SK-N-SH (cell line): ENCODE results near the gene PPIL1. TPM values are rescaled to one million over a fixed set of nuclear protein-coding genes. Genes with fewer than 3 reads are reported as not detected.

Experiments
- CTCF ChIA-PET: fragments of 300-600, 350-600 bp; formaldehyde crosslinking; extraction: SDS; loops from one replicate; lab custom pipeline; 2021; lab: Yijun Ruan, JAX
- POLR2A ChIA-PET: fragments of 350-600 bp; sonication (Branson Sonifier 250); formaldehyde crosslinking; extraction: SDS; loops from one replicate; lab custom pipeline; 2020; ENCODE audit warnings: antibody characterized with exemption, inconsistent platforms; lab: Yijun Ruan, JAX
- DNase-seq: peaks from one replicate; pipeline ENCODE4 v3.0.0; 2012
- H2AFZ ChIP-seq: fragments of 200-600 bp; sonication (generic); 2 replicates; pipeline ENCODE4 v1.8.1; 2016; ENCODE audit warnings: antibody characterized with exemption, mild to moderate bottlenecking, low read depth
- H3F3A ChIP-seq: fragments of 200-600 bp; sonication (generic); replicated peaks from 2 replicates; pipeline ENCODE3; 2016; ENCODE audit warnings: antibody characterized with exemption, mild to moderate bottlenecking; ENCODE audit not compliant: insufficient read depth
- H3K27ac ChIP-seq, 2 experiments: fragments of 200-500 bp in 1 of 2; fragments of 200-600 bp in 1 of 2; sonication (Bioruptor generic) in 1 of 2; sonication (generic), shearing (Covaris generic) in 1 of 2; 2 replicates each; pipeline versions ENCODE4 v1.5.1 to v1.6.1; 2014 to 2016; ENCODE audit warnings: low read depth in 2 of 2, inconsistent platforms in 1 of 2, low read length in 1 of 2, mild to moderate bottlenecking in 1 of 2, mixed read lengths in 1 of 2
- H3K27me3 ChIP-seq: fragments of 200-600 bp; sonication (generic), shearing (Covaris generic); 2 replicates; pipeline ENCODE4 v1.6.1; 2016; ENCODE audit warnings: mixed run types; ENCODE audit not compliant: insufficient read depth
- H3K36me3 ChIP-seq, 2 experiments: fragments of 200-500 bp in 1 of 2; fragments of 200-600 bp in 1 of 2; sonication (Bioruptor generic) in 1 of 2; sonication (generic) in 1 of 2; replicated peaks in 1 of 2; 2 replicates each; pipeline versions ENCODE3 to v1.5.1; 2014 to 2016; ENCODE audit warnings: low read length in 1 of 2, mild to moderate bottlenecking in 1 of 2; ENCODE audit not compliant: insufficient read depth in 2 of 2, control insufficient read depth in 1 of 2
- H3K4me1 ChIP-seq, 2 experiments: fragments of 200-500 bp in 1 of 2; fragments of 200-600 bp in 1 of 2; sonication (Bioruptor generic) in 1 of 2; sonication (generic), shearing (Covaris generic) in 1 of 2; 2 replicates each; pipeline versions ENCODE4 v1.5.1 to v1.6.1; 2014 to 2016; ENCODE audit warnings: low read depth in 1 of 2, low read length in 1 of 2, mixed run types in 1 of 2; ENCODE audit not compliant: insufficient read depth in 2 of 2, control insufficient read depth in 1 of 2
- H3K4me2 ChIP-seq: fragments of 200-600 bp; sonication (generic), shearing (Covaris generic); 2 replicates; pipeline ENCODE4 v1.6.1; 2017; ENCODE audit warnings: mixed run types
- H3K4me3 ChIP-seq, 2 experiments: fragments of 200-500 bp in 1 of 2; fragments of 200-600 bp in 1 of 2; sonication (Bioruptor generic) in 1 of 2; sonication (generic), shearing (Covaris generic) in 1 of 2; 2 replicates each; pipeline versions ENCODE4 v1.5.1 to v1.8.1; 2014 to 2016; ENCODE audit warnings: low read depth in 2 of 2, inconsistent platforms in 1 of 2, low read length in 1 of 2, mild to moderate bottlenecking in 1 of 2, mixed read lengths in 1 of 2, moderate library complexity in 1 of 2
- H3K79me2 ChIP-seq: fragments of 200-600 bp; sonication (generic); 2 replicates; pipeline ENCODE4 v1.8.1; 2017; ENCODE audit warnings: mild to moderate bottlenecking; ENCODE audit not compliant: insufficient read depth
- H3K9ac ChIP-seq: fragments of 200-600 bp; sonication (generic); 2 replicates; pipeline ENCODE4 v1.6.1; 2017; ENCODE audit warnings: mixed run types
- H3K9me2 ChIP-seq: fragments of 200-600 bp; sonication (generic); 2 replicates; pipeline ENCODE4 v1.6.1; 2017; ENCODE audit warnings: mixed run types
- H3K9me3 ChIP-seq: fragments of 200-600 bp; sonication (generic); 2 replicates; pipeline ENCODE4 v1.6.1; 2017; ENCODE audit warnings: mixed run types, mild to moderate bottlenecking, moderate library complexity
- H4K20me1 ChIP-seq: fragments of 200-600 bp; sonication (generic); 2 replicates; pipeline ENCODE4 v1.6.1; 2017; ENCODE audit warnings: mild to moderate bottlenecking, mixed run types; ENCODE audit not compliant: insufficient read depth
- CHD2 ChIP-seq: fragments of 150-350 bp; IDR thresholded peaks from 2 replicates; pipeline ENCODE4 v1.6.1; 2018; ENCODE audit warnings: low read length; ENCODE audit not compliant: partially characterized antibody
- NRF1 ChIP-seq: IDR thresholded peaks from 2 replicates; pipeline ENCODE4 v1.6.1; 2012; ENCODE audit warnings: low read depth, mild to moderate bottlenecking, low read length
- REST ChIP-seq: IDR thresholded peaks from 2 replicates; pipeline ENCODE4 v1.6.1; 2012; ENCODE audit warnings: mild to moderate bottlenecking, low read depth, low read length, moderate library complexity
- RFX5 ChIP-seq: IDR thresholded peaks from 2 replicates; pipeline ENCODE4 v1.6.1; 2012; ENCODE audit warnings: mild to moderate bottlenecking, improper control_type of control experiment, low read length
- RXRA ChIP-seq: IDR thresholded peaks from 2 replicates; pipeline ENCODE4 v1.4.0; 2012; ENCODE audit warnings: low read depth, mild to moderate bottlenecking, borderline replicate concordance
- SMC3 ChIP-seq: IDR thresholded peaks from 2 replicates; pipeline ENCODE4 v1.6.1; 2012; ENCODE audit warnings: low read depth, low read length, improper control_type of control experiment
- TEAD4 ChIP-seq: IDR thresholded peaks from 2 replicates; pipeline ENCODE4 v1.4.0; 2012; ENCODE audit warnings: mild to moderate bottlenecking, borderline replicate concordance; ENCODE audit not compliant: insufficient read depth
- WGBS: methylation state at CpG from one replicate; pipeline ENCODE4 v1.1.6; 2017; ENCODE audit warnings: low lambda C conversion rate; 5-methylcytosine and 5-hydroxymethylcytosine counted together
- polyA plus RNA-seq, 3 experiments: library from polyadenylated mRNA; depleted of rRNA; stranded (reverse); fragments of >200 nt; gene quantifications; 2 replicates each; pipeline ENCODE4 v1.2.3, GENCODE V29; 2012
- TF ChIP-seq, protein P1 (sequence below): IDR thresholded peaks from 2 replicates; pipeline ENCODE4 v1.4.0; 2012; ENCODE audit warnings: low read depth, borderline replicate concordance

The PPIL1 gene
- polyA plus RNA-seq, 1 of the 3 experiments (the other 2 are of a cell fraction): 36.6 TPM

- H3K36me3 ChIP-seq: peaks cover 34 to 43% of the 10 kb centered on the region in 2 experiments
- no peak overlapping the region for H3K4me2 ChIP-seq
- H2AFZ ChIP-seq: no peak overlapping the region
- no peak overlapping the region for H3K4me3 ChIP-seq
- 96% methylated on average over 2 of the region's 2 CpGs for WGBS
- CTCF ChIA-PET: no interaction called here
- no peak overlapping the region for H3K9ac ChIP-seq
- no peak for DNase-seq
- peaks cover 4% of the 10 kb centered on the region; the same call in 1 of the 2 replicates for H3K79me2 ChIP-seq
- H3K27me3 ChIP-seq: no peaks in the 10 kb centered on the region
- POLR2A ChIA-PET: no interaction called here
- peaks cover 0 to 19% of the 10 kb centered on the region in 2 experiments; a peak in 3 of 4 replicates for H3K4me1 ChIP-seq
- H3K27ac ChIP-seq: no peak overlapping the region
- peaks cover 18% of the 10 kb centered on the region for H4K20me1 ChIP-seq
- TF ChIP-seq TEAD4: no peak
- TF ChIP-seq CHD2: no peak
- TF ChIP-seq RXRA: no peak
- TF ChIP-seq REST: no peak
- TF ChIP-seq, all 33 proteins: peak for 0
- Histone ChIP-seq H3K9me3 (no peaks in the 10 kb centered on the region), H3F3A (peaks cover 20% of the 10 kb centered on the region), H3K9me2 (no peaks in the 10 kb centered on the region)
Observed at GRCh38 chr6:36908747-36909146, 34.1 kb upstream of the PPIL1 start.

- Histone ChIP-seq H3K27me3 (no peaks in the 10 kb centered on the region), H3K9ac (no peak overlapping the region), H2AFZ (no peak overlapping the region), H3K4me1 (peaks cover 0 to 11% of the 10 kb centered on the region in 2 experiments; a peak in 3 of 4 replicates), H3K9me3 (no peaks in the 10 kb centered on the region), H3F3A (peaks cover 12% of the 10 kb centered on the region), H4K20me1 (peaks cover 10% of the 10 kb centered on the region), H3K36me3 (peaks cover 41 to 47% of the 10 kb centered on the region in 2 experiments), H3K9me2 (no peaks in the 10 kb centered on the region), H3K4me3 (no peak overlapping the region), H3K79me2 (peaks cover 4% of the 10 kb centered on the region; the same call in 1 of the 2 replicates), H3K4me2 (no peak overlapping the region), H3K27ac (no peak overlapping the region)
- 82% methylated on average over 5 of the region's 5 CpGs for WGBS
- ChIA-PET POLR2A (interaction anchor here (0.7 kb wide), 1 partner anchor 10 kb away, joined by 3 read pairs; no protein-coding TSS in a partner anchor), CTCF (no interaction called here)
- DNase-seq: no peak
- no peak for TF ChIP-seq CHD2
- TF ChIP-seq SMC3: no peak
- TF ChIP-seq REST: no peak
- no peak for TF ChIP-seq NRF1
- no peak for TF ChIP-seq RFX5
- TF ChIP-seq, protein P1, sequence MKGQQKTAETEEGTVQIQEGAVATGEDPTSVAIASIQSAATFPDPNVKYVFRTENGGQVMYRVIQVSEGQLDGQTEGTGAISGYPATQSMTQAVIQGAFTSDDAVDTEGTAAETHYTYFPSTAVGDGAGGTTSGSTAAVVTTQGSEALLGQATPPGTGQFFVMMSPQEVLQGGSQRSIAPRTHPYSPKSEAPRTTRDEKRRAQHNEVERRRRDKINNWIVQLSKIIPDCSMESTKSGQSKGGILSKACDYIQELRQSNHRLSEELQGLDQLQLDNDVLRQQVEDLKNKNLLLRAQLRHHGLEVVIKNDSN: no peak
Observed at GRCh38 chr6:36907781-36908180, 33.2 kb upstream of the PPIL1 start.
